Measurements from ENCODE around the gene INTU. TPM values are rescaled to one million over a fixed set of nuclear protein-coding genes. Genes with fewer than 3 reads are reported as not detected.

INTU gene
- total RNA-seq, 4 donors from 2014 or later = 5.9 to 8.7 (median 7.1) TPM

DNA sequence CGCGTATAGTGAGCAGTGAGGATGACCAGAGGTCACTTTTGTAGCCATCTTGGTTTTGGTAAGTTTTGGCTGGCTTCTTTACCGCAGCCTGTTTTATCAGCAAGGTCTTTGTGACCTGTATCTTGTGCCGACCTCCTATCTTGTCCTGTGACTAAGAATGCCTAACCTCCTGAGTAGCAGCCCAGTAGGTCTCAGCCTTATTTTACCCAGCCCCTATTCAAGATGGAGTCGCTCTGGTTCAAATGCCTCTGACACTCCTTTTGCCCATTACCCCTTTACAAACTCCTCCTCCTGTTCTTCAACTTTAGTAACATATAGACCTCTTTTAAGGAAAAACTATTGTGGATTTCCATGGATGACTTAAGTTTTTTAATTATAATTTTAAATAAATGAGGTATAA lies 2.6 kb upstream of the INTU start:
- intact Hi-C loops (cut with DNase I) = loop anchor here (5.0 to 10.0 kb wide), 2 partner anchors 152 to 335 kb away; partner anchors contain the start of genes ABHD18, HSPA4L and MFSD8
- no peak overlapping the region for H3K4me3 ChIP-seq
- DNase-seq (ENCODE audit: extremely low spot score) = no peak
- WGBS = 97% methylated on average over 5 of the region's 5 CpGs
- TF ChIP-seq POLR2AphosphoS5 (IDR thresholded peaks at IDR 0.05) (no peak), EP300 (IDR thresholded peaks at IDR 0.05) (no peak), POLR2A (IDR thresholded peaks at IDR 0.05; ENCODE audit: low read depth) (no peak)
- TF ChIP-seq, protein P1, sequence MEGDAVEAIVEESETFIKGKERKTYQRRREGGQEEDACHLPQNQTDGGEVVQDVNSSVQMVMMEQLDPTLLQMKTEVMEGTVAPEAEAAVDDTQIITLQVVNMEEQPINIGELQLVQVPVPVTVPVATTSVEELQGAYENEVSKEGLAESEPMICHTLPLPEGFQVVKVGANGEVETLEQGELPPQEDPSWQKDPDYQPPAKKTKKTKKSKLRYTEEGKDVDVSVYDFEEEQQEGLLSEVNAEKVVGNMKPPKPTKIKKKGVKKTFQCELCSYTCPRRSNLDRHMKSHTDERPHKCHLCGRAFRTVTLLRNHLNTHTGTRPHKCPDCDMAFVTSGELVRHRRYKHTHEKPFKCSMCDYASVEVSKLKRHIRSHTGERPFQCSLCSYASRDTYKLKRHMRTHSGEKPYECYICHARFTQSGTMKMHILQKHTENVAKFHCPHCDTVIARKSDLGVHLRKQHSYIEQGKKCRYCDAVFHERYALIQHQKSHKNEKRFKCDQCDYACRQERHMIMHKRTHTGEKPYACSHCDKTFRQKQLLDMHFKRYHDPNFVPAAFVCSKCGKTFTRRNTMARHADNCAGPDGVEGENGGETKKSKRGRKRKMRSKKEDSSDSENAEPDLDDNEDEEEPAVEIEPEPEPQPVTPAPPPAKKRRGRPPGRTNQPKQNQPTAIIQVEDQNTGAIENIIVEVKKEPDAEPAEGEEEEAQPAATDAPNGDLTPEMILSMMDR (IDR thresholded peaks at IDR 0.05) = no peak
- no peaks in the 10 kb centered on the region for H3K27me3 ChIP-seq
- peaks cover 3 to 22% (median 12%) of the 10 kb centered on the region in 4 donors for H3K4me1 ChIP-seq
- no peaks in the 10 kb centered on the region for H3K36me3 ChIP-seq
- H3K9me3 ChIP-seq = no peaks in the 10 kb centered on the region
- H3K27ac ChIP-seq (replicated peaks in 1 of 4) = no peak overlapping the region

DNA sequence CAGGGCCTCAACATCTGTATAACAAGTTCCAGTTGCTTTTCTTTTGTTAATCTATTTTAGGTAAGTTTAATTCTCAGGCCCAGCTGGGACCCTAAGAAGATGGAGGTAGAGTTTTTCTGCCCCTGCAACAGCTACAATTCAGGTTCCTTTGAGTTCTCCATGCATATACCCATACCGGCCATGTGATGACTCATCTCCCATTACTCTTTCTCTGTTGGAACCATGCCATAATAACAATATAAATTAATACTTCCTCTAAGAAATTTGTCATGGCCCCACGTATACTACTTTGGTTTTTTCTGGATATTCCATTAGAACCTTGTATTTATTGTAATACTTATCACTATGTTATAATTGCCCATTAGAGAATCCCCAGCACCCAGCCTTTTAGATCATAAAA lies 1.3 kb upstream of the INTU start:
- intact Hi-C loops (cut with DNase I) = loop anchor here (5.0 to 10.0 kb wide), 2 partner anchors 151 to 333 kb away; partner anchors contain the start of genes ABHD18, HSPA4L and MFSD8
- TF ChIP-seq POLR2AphosphoS5 (IDR thresholded peaks at IDR 0.05) (no peak), EP300 (IDR thresholded peaks at IDR 0.05) (no peak), POLR2A (IDR thresholded peaks at IDR 0.05; ENCODE audit: low read depth) (no peak)
- TF ChIP-seq, protein P1 (IDR thresholded peaks at IDR 0.05) = no peak
- Histone ChIP-seq H3K36me3 (no peaks in the 10 kb centered on the region), H3K4me1 (peaks cover 3 to 22% (median 12%) of the 10 kb centered on the region in 4 donors), H3K4me3 (no peak overlapping the region), H3K9me3 (no peaks in the 10 kb centered on the region), H3K27ac (replicated peaks in 1 of 4) (no peak overlapping the region), H3K27me3 (no peaks in the 10 kb centered on the region)
- 31% methylated on average over 2 of the region's 2 CpGs for WGBS
- no peak for DNase-seq (ENCODE audit: extremely low spot score)

DNA sequence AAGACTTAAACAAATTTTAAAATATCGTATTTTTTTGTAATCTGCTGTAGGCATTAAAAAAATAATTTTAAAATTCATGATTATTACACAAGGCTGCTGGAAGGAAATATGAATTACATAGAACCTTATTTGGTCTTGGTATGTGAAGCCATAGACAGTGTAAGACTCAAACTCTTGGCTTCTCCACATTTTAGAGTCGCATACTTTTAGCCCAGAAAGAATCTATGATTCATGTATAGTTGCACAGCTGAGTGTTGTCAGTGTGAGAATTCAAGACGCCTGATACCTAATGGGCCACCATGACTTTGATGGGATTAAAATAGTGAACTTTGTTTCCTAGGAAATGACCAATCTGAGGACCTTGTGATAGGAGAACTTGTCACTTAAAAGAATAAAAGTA lies 1.4 kb downstream of the INTU start:
- Histone ChIP-seq H3K9me3 (no peaks in the 10 kb centered on the region), H3K4me3 (no peak overlapping the region), H3K36me3 (no peaks in the 10 kb centered on the region), H3K27ac (replicated peaks in 1 of 4) (peak overlapping the region in 2 of 4 donors; percentile 27 to 68), H3K4me1 (peaks cover 10 to 40% (median 21%) of the 10 kb centered on the region in 4 donors), H3K27me3 (no peaks in the 10 kb centered on the region)
- intact Hi-C loops (cut with DNase I) = loop anchor here (5.0 to 10.0 kb wide), 2 partner anchors 148 to 331 kb away; partner anchors contain the start of genes ABHD18, HSPA4L and MFSD8
- 67% methylated on average over 3 of the region's 3 CpGs for WGBS
- TF ChIP-seq POLR2A (IDR thresholded peaks at IDR 0.05; ENCODE audit: low read depth) (no peak), POLR2AphosphoS5 (IDR thresholded peaks at IDR 0.05) (no peak), EP300 (IDR thresholded peaks at IDR 0.05) (no peak)
- TF ChIP-seq, protein P1 (IDR thresholded peaks at IDR 0.05) = no peak
- DNase-seq (ENCODE audit: extremely low spot score) = no peak

DNA sequence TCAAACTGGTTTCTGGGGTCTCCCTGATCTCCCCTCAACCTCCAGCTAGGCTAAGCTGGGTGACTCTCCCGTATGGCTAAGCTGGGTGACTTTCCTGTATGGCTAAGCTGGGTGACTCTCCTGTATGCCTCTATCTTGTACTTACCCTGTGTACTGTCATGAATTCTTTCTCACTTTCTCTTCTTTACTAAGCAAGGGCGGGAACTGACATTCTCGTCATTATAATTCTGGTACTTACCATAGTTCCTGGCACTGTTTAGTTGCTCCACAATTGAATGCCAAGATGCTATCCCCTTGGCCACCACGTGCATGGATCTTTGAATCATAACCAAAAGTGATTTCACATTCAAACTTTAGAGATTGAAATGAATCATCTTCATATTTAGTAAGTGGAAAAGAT lies 8.8 kb downstream of the INTU start:
- DNase-seq (ENCODE audit: extremely low spot score) = no peak
- peaks cover 0 to 6% (median 3%) of the 10 kb centered on the region in 4 donors for H3K36me3 ChIP-seq
- peak overlapping the region in 3 of 4 donors; percentile 24 to 65 (median 57) for H3K27ac ChIP-seq (replicated peaks in 1 of 4)
- peak overlapping the region in 1 of 4 donors; percentile 2 for H3K4me3 ChIP-seq
- no peaks in the 10 kb centered on the region for H3K9me3 ChIP-seq
- no peaks in the 10 kb centered on the region for H3K27me3 ChIP-seq
- TF ChIP-seq POLR2AphosphoS5 (IDR thresholded peaks at IDR 0.05) (no peak), POLR2A (IDR thresholded peaks at IDR 0.05; ENCODE audit: low read depth) (no peak), EP300 (IDR thresholded peaks at IDR 0.05) (no peak)
- TF ChIP-seq, protein P1 (IDR thresholded peaks at IDR 0.05) = no peak
- intact Hi-C loops (cut with DNase I) = no loop called here
- peaks cover 0 to 52% (median 39%) of the 10 kb centered on the region in 4 donors for H3K4me1 ChIP-seq
- WGBS = 53% methylated on average over 4 of the region's 4 CpGs

DNA sequence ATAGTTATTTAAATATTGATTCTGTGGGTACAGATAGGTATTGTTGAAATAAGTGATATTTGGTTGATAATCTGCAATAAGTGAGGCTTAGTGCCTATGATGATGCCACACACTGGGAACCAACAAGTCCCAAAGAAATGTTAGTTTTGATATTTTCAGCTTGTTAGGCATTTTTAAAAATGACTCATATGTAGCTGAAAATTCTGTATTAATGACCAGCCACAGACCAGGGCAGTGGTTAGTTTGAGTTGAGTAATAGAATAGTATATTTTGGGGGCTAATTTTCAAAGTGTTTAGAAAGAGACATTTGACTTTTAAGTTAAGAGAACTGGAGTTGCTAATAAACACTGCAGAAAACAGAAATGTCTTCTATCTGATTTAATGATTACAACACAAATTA lies 9.4 kb downstream of the INTU start:
- TF ChIP-seq POLR2AphosphoS5 (IDR thresholded peaks at IDR 0.05) (no peak), POLR2A (IDR thresholded peaks at IDR 0.05; ENCODE audit: low read depth) (no peak), EP300 (IDR thresholded peaks at IDR 0.05) (no peak)
- TF ChIP-seq, protein P1 (IDR thresholded peaks at IDR 0.05) = no peak
- intact Hi-C loops (cut with DNase I) = no loop called here
- peak overlapping the region in 2 of 4 donors; percentile 57 to 65 for H3K27ac ChIP-seq (replicated peaks in 1 of 4)
- H3K4me1 ChIP-seq = peaks cover 0 to 52% (median 39%) of the 10 kb centered on the region in 4 donors
- no peaks in the 10 kb centered on the region for H3K27me3 ChIP-seq
- DNase-seq (ENCODE audit: extremely low spot score) = no peak
- peaks cover 0 to 6% (median 3%) of the 10 kb centered on the region in 4 donors for H3K36me3 ChIP-seq
- no peaks in the 10 kb centered on the region for H3K9me3 ChIP-seq
- peak overlapping the region in 2 of 4 donors; percentile 12 to 22 for H3K4me3 ChIP-seq
